Measurements from ENCODE around the gene ADRA2C.

GRCh38 chr4:3816256-3816825 lies 50.2 kb downstream of the ADRA2C start:
- TF ChIP-seq CTCF (IDR thresholded peaks at IDR 0.05) (no peak), EP300 (IDR thresholded peaks at IDR 0.05; ENCODE audit: low read depth) (no peak), POLR2AphosphoS5 (IDR thresholded peaks at IDR 0.05) (no peak)
